HG03135 (cell line): ENCODE results near the gene TFPT.

Experiments
- ATAC-seq: cut with Tn5 transposase; IDR thresholded peaks from one replicate; pipeline ENCODE4 v1.9.1; 2021; ENCODE audit warnings: mild to moderate bottlenecking, moderate library complexity; ENCODE audit not compliant: unreplicated experiment

Gene TFPT

DNA sequence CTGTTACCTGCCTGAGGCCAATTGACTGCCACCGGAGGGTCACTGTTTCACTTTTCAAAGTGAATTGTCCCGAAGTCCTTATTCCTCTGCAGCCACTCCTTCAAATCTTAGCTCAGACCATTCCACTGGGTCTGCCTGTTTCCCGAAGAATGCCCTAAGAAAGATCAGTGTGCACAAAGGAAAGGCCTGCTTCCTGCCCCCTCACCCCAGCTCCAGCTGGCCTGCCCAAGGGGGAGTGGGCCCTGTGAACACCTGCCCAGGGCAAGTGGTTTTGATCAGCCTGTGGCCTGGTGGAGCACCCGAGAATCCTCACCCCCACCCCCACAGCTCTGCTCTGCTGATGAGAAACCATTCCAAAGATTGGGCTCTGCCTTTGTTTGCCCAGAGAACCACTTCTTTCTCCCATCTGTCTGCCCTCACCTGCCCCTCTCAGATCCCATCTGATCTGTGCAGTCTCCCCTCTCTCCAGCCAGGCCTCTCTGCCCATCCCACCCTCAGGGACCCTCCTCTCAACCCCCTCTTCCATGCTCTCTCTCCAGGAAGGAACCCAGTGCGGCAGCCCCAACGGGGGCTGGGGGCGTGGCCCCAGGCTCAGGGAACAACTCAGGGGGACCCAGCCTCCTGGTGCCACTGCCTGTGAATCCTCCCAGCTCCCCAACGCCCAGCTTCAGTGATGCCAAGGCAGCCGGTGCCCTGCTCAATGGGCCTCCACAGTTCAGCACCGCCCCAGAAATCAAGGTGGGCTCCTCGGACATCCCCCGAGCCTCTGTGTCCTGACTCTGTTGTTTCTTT is 33.8 kb upstream of the TFPT start:
- ATAC-seq, result no peak

DNA sequence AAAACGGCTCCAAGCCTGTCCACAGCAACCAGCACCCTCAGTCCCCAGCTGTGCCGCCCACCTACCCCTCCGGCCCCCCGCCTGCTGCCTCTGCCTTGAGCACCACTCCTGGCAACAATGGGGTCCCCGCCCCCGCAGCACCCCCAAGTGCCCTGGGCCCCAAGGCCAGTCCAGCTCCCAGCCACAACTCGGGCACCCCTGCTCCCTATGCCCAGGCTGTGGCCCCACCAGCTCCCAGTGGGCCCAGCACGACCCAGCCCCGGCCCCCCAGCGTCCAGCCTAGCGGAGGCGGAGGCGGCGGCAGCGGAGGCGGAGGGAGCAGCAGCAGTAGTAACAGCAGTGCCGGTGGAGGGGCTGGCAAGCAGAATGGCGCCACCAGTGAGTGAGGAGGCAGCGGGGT is 32.7 kb upstream of the TFPT start:
- no peak for ATAC-seq

DNA sequence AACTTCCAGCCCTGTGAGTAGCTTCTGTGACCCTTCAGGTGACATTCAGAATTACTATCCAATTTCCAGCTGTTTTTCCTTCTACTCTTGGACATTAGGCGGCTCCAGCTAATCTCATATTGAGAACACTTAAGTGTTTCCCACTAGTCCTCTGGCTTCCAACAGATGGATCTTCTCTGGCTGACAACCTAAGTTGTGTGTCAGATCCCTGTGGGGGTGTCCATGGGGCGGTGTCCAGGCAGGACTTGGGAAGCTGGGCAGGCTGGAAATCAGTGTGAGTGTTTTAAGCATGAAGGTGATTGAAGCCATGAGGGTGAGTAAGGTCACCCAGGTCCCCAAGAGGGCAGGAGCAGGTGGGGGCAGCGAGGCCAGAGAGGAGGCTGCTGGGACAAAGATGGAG is 32.2 kb upstream of the TFPT start:
- ATAC-seq, result no peak

DNA sequence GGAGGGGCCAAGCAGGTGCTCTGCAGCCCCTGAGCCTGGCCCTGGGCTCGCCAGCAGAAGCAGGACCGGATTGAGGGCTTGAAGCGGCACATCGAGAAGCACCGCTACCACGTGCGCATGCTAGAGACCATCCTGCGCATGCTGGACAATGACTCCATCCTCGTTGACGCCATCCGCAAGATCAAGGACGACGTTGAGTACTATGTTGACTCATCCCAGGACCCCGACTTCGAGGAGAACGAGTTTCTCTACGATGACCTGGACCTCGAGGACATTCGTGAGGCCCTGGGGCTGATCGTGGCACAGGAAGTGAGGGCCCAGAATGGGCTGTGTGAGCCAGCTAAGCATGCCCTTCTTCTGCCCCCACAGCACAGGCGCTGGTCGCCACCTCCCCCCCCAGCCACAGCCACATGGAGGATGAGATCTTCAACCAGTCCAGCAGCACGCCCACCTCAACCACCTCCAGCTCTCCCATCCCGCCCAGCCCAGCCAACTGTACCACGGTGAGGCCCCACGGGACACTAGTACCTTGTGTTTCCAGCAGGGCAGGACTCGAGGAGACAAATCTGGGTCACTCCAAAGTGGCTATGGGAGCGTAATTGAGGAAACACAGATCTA is 30.2 kb upstream of the TFPT start:
- ATAC-seq, result no peak

DNA sequence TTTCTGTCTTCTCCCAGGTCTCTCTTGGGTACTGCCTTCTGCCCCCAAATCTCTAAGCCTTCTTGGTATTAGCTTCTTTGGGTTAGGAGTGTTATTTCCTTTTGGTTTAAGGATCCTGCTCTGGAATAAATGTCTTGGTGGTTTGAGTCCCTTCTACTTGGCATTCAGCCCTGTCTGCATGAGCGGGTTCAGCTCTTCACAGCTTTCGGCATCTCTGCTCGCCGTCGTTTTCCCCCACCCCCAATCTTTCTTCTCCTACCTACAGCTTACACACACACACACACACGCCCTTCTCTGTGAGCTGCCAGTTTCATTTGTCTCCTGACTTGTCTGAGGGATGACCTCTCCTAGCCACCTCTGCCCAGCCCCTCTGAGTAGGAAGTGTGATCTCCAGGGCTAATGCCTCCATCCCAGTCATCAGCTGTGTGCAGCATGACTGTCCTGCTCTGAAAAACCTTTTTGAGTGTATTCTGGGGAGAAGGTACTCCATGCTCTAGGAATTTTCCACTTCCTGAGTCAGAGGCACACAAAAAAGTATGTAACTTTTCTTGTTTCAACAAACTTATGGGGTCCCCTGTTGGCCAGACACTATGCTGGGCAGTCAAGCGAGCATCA is 26.8 kb upstream of the TFPT start:
- ATAC-seq, result no peak

DNA sequence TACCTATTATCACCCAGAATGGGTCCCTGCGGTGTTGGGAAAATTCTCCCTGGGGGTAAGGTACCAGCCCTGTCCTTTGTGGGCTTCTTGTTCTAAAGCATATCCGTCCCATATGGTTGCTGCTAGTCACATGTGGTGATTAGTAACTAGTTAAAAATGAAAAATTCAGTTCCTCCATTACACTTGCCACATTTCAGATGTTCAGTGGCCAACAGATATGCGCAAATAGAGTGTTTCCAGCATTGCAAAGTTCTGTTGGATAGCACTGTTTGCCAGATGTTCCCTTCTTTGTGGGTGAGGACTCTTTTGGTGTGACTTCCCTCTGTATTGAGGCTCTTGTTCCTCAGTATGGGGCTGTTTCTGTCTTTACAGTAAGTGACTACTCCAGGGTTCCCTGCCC is 25.9 kb upstream of the TFPT start:
- ATAC-seq, result no peak

DNA sequence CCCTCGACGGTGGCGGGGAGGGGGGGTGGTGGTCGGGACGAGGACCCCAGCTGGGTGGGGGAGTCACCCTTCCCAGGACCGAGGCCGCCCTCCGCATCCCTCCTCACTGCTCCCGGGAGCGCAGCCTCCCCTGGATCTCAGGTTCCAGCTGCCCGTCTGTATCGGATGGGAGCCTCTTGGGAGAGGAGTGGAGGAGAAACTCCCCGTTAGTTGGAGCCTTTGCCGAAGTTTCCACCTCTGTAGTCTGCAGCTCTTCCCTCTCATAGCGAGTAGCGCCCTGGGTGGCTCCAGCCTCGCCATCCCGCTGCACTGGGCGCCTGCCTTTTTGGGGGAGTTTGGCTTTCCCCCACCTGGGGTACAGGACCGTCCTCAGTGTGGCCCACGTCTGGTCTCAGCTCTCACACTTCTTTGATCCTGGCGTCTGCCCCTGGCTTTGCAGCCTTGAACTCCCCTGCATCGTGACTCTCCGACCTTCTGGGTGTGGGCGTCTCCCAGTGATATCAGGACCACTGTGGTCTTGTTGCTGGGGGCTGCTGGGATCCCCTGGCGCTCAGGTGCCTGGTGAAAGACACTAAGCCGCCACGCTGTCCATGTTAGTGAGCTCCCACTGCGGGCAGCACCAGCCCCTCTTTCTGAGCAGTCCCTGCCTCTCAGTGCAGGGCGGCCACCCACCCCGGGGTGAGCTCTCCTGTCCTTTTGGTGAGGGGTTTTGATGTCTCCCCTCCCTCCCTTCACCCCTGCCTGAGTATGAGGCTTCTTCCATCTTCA is 23.2 kb upstream of the TFPT start:
- no peak for ATAC-seq

DNA sequence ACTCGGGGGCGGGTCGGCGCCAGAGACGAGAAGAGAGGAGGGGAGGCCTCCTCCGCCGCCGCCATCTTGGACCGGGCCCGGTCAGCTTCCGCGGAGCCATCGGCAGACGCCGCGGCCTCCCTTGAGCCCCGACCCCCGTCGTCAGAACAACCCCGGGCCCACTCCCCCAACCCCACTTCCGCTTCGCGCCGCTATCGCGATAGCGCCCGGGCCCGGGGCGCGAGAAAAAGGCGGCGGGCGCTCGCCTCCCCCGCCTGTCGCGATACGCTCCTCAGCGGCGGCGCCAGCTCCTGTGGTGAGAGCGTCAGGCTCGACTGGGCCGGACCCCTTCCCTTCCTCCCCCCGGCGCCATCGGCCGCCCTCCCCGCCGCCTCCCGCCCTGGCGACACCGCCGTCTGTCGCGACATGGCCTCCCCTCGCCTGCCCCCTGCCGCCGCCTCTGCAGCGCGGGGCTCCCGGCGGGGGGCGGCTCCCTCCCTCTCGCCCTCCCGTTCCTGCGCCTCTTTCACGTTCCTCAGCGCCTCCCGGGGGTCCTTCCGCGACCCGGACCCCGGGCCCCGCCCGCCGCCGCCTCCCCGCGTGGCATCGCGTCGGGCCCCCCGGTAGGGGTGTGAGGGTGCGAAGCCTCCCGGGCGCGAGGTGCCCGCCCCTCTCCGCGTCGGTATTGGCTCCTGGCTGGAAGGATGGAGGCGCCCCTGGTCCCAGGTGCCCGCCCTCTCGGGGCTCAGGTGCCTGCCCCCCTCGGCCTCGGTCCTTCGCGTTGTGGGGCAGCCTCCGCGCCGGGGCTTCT is 22.4 kb upstream of the TFPT start, which contains the start of gene CNOT3:
Gene CNOT3 (plus strand): TSS at position 64 of the 790 bp plus-strand sequence. CDS start 5,217 bp downstream, outside the sequence.
- ATAC-seq, result no peak

DNA sequence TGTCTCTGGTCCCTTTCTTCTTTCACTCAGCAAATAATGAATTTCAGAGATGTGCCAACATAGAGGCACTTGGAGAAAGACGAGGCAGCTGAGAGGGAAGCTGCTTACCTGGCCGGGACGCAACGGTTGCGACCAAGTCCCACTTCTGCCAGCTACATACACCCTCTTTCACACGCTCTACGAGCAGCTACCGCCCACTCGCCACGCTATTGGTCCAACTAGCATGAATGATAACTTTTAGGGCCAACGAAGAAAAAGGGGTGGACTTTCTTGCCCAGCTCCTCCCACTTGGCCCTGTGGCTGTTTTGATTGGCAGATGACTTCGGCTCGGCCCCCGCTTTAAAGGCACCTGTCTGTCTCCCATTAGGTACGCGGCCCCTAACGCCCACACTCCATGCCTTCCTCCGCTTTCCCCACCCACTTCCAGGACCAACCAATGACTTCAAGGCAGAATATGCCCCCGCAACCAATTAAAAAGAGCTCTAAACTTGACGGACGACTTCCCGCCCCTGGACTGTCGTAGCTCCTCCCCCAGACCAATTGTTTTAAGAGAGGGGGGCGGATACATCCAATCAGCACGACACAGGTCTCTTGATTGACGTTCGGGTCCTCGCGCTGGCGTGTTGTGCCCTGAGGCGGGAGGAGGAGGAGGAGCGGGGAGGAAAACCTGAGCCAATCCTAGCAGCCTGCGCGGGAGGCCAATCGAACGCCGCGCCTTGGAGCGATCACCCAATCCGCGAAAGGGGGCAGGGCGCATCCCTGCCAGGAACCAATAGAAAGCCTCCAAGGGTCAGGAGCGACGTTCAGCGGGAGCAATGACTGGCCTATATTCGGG is 21.6 kb upstream of the TFPT start:
- peak; percentile 79 for ATAC-seq

DNA sequence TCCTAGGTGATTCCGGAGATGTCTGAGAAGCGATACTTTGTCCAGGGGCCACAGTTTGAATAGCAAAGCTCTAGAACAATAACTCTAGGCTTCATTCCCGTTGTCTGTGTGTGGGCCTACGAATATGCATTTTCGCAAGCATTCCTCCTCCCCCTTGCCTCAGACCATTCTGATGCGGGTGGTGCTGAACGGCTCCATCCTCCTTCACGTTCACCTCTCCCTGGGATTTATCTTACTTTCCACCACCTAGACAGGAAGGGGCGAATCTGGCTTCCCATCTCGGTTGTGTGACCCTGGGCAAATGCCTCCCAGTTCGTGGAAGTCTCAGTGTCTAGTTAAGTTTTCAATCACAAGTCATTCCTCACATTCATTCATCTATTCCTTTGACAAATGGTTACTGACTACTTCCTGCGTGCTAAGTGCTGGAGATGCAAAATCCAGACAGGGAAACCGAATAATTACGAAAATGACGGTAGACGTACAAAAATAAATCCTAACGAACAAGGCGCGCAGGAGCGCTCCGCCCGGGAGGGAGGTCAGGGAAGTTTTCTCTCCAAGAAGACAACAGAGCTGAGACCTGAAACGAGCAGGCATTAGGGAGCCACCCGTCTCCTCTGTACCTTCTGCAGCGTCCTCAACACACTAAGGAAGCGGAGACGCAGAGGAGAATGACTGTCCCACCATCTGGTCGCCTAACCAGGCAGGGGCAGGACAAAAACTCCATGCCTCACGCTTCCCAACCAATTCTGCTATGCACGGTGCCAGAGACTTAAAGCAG is 20.8 kb upstream of the TFPT start:
- ATAC-seq, result no peak

DNA sequence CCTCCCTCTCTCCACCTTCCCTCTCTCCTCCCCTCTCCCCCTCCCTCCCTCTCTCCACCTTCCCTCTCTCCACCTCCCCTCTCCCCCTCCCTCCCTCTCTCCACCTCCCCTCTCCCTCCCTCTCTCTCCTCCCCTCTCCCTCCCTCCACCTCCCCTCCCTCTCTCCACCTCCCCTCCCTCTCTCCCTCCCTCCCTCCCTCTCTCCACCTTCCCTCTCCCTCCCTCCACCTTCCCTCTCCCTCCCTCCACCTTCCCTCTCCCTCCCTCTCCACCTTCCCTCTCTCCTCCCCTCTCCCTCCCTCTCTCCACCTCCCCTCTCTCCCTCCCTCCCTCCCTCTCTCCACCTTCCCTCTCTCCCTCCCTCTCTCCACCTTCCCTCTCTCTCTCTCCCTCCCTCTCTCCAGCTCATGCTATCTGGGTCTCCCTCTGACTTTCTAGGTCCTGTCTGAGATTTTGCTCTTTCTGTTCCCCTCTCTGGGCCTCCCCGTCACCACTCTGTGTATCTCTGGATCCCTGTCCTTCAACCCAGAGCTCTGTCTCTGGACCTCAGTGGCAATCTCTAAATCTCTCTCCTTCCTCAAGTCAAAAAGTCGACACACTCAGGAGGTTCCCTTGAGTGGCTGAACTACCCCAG is 18.6 kb upstream of the TFPT start:
- ATAC-seq, result no peak

DNA sequence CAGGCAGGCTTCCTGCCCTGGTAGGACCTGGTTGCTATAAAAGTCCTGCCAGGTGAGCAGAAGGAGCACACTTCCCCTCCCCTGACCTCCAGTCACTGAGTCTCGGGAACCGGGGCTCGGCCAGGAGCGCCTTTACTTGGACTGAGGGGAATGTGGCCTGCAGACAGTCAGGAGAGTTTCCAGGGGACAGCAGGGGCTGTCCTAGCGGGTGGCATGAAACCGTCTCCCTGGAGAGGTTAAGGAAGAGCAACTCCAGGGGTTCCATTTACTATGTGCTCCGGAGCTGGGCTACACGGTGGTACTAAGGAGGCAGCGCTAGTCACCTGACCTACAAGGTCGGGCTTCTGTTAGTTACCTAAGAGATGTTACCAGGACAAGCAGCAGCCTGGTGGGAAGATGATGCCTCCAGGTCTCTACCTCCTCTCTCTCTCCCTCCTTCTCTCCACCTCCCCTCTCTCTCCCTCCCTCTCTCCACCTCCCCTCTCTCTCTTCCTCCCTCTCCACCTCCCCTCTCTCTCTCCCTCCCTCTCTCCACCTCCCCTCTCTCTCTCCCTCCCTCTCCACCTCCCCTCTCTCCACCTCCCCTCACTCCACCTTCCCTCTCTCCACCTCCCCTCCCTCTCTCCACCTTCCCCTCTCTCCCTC is 18.0 kb upstream of the TFPT start:
- no peak for ATAC-seq

DNA sequence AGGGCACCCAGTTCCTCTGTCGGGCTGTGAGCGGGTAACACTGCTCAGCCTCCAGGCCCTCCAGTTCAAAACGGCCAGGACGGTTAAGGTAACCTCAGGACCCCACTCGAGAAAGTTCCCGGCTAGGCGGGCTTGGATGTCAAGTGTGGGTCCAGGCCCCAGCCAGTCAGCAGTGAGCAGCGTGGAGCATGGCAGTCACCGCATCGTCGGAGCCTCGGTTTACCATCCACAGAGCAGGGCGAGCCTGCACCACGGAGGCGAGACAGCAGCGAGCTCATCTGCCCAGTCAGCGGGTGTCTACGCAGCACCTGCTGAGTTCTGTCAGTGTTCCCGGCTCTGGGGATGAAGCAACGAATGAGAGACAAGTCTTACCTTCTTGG is 14.2 kb upstream of the TFPT start:
- no peak for ATAC-seq

DNA sequence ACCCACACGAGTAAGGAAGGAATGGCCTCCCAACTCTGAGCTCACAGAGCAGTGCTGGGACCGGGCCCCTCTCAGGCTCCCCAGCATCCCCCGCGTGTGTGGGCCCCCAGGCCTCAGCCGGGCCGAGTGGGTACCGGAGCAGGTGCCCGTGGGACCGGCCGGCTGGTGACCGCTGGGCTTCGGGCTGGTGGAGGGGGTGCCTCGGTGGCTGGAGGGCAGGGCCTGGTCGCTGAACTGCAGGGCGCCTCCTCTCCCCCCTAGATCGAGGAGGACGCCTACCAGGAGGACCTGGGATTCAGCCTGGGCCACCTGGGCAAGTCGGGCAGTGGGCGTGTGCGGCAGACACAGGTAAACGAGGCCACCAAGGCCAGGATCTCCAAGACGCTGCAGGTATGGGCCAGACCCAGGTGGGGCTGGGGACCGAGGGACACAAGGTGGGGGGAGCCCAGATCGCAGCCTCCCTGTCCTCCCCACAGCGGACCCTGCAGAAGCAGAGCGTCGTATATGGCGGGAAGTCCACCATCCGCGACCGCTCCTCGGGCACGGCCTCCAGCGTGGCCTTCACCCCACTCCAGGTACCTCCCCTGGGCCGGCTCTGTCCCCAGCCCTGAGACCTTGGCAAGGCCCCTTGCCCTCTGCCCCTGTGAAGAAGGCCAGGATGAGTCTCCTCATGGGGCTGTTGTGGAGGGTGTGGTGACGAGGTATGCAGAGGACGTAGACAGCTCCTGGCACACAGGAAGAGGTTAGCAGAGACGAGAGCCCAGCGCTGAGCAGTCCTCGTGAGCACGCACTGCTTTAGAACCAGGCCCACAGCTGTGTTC is 13.5 kb upstream of the TFPT start:
- no peak for ATAC-seq

DNA sequence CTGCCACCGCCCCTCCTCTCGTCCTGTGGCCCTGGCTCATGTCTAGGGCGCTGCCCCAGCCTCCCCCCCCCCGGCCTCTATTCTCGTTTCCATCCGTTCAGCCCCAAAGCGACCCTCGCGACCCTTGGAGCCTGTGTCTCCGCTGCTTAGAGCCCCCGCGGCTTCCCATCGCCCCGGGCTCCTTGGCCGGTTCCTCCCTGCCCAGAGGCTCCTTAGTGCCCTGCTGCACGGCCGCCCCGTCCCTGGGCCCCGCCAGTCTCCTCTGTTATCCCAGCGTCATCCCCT is 12.9 kb upstream of the TFPT start:
- ATAC-seq, result no peak

DNA sequence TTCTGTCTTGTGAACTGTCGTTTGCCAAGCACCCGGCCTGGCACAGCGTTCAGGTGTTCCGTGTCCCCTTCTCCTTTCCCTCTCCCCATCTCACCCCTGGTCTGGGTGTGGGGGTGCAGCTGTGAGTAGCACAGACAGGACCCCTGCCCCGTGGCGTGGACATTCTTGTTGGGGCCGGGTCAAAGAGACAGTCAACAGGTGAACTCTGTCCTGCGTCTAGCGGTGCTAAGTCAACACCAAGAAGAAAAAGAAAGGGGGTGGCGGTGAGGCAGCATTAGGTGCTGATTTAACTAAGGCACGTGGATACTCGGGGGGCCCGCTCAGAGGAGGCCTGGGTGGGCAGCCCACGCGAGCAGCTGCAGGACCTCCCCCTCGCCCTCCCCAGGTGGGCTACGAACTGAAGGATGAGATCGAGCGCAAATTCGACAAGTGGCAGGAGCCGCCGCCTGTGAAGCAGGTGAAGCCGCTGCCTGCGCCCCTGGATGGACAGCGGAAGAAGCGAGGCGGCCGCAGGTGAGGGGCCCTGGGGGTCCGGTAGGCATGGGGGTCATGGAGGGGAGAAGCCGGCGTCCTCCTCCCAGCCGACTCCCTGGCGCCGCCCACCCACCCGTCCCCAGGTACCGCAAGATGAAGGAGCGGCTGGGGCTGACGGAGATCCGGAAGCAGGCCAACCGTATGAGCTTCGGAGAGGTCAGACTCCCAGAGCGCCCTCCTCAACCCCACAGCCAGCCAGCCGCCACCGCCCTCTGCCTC is 12.4 kb upstream of the TFPT start:
- no peak for ATAC-seq

DNA sequence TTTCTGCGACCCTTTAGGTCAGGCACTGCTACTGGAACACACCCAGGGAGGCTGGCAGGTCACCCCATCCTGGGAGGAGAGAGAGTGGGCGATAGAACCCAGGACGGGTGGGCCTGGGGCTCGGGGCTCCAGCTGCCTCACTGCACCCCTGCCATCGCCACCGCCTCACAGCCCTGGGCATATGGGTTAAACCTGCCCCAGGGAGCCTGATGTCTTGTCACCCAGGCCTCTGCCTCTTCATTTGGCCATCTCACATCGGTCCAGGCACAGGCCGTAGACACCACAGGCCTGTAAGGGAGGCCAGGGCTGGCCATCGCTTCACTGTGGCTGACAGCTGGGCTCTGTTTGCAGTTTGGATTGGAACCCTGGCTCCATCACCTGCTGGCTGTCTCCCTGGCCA is 10.3 kb upstream of the TFPT start:
- ATAC-seq, result no peak
